Activated naive CD4-positive, alpha-beta T cell treated with anti-CD3 and anti-CD28 coated beads, Interleukin-2, amount 50 U/mL, for 72 hours (primary cell): ENCODE data around the gene SMIM31. TPM values are rescaled to one million over a fixed set of nuclear protein-coding genes. Genes with fewer than 3 reads are reported as not detected.
A peak's percentile ranks its signal among the peaks of the same experiment; 100 is the strongest.

Experiments
- ATAC-seq, 2 donors: fragments of 150-1000 bp; cut with Tn5 transposase; 2 replicates each; pipeline ENCODE4 v1.10.0; 2021; ENCODE audit warnings: mild to moderate bottlenecking in 2 of 2, moderate library complexity in 2 of 2
- DNase-seq, 2 donors: peaks; one replicate each; pipeline ENCODE4 v3.0.0; 2021 to 2022; ENCODE audit warnings: low spot score in 2 of 2
- H3K27ac Mint-ChIP-seq, 2 donors: one replicate each; pipeline ENCODE4 v1.8.0; 2022; ENCODE audit warnings: mild to moderate bottlenecking in 2 of 2, mixed read lengths in 2 of 2
- H3K36me3 Mint-ChIP-seq, 2 donors: one replicate each; pipeline ENCODE4 v1.8.0; 2022; ENCODE audit warnings: mixed read lengths in 2 of 2
- H3K9me3 Mint-ChIP-seq, 2 donors: one replicate each; pipeline ENCODE4 v1.8.0; 2022; ENCODE audit warnings: mixed read lengths in 2 of 2
- total RNA-seq, 2 donors: library from RNA; stranded (reverse); gene quantifications; one replicate each; pipeline ENCODE4 v1.2.3, GENCODE V29; 2022

The SMIM31 gene
- total RNA-seq, 2 donors from 2014 or later: not detected

DNA sequence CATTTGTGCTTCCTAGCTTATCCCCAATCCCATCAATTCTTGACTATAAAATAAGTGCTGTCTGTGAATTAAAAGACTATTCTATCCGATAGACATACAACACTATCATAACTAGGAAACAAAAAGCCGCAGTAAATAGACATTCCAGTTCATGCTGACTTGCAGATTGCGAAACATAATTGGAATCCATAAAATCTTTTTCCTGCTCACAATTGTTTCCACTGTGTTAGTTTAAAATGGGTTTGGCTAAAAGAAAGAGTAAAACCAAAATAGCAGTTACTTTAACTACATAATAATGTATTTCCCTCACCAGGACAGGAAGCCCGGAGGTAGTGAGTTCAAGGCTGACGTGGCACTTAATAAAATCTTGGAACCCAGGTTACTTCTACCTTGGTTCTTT lies 17.2 kb downstream of the SMIM31 start:
- no peaks in the 10 kb centered on the region for H3K36me3 Mint-ChIP-seq
- no peak for ATAC-seq
- H3K27ac Mint-ChIP-seq: no peak overlapping the region
- H3K9me3 Mint-ChIP-seq: no peaks in the 10 kb centered on the region
- DNase-seq: no peak

DNA sequence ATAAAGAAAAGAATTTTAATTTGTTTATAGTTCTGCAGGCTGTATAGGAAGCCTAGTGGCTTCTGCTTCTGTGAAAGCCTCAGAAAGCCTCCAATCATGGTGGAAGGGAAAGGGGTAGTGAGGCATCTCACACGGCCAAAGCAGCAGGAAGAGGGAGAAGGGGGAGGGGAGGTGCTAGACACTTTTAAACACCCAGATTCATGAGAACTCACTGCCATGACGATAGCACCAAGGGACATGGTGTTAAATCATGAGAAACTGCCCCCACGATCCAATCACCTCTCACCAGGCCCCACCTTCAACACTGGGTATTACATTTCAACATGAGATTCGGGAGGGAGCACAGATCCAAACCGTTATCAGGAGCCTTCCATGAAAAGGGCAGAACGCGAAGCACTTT lies 18.1 kb downstream of the SMIM31 start:
- DNase-seq: no peak
- H3K36me3 Mint-ChIP-seq: no peaks in the 10 kb centered on the region
- no peaks in the 10 kb centered on the region for H3K9me3 Mint-ChIP-seq
- ATAC-seq: no peak
- H3K27ac Mint-ChIP-seq: no peak overlapping the region

DNA sequence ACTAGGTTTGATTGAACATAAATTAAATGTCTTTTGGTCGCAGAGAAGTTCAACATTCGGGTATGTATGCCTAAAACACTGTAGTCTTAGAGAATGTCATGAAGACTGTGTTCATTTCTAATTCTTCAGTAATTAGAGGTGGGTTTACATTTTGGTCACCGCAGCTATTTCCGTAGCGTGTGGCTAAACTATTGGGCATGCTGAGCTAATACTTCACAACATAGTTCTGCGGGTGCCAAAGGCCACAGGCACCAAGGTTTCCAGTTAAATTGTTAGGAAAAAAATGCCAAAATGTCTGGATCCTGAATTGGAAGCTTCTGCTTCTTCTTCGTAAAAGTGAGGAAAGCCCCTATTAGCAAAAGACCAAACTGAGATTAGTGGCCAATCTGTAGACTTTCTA lies 25.1 kb downstream of the SMIM31 start:
- H3K9me3 Mint-ChIP-seq: no peaks in the 10 kb centered on the region
- H3K27ac Mint-ChIP-seq: no peak overlapping the region
- H3K36me3 Mint-ChIP-seq: no peaks in the 10 kb centered on the region
- DNase-seq: no peak
- no peak for ATAC-seq

DNA sequence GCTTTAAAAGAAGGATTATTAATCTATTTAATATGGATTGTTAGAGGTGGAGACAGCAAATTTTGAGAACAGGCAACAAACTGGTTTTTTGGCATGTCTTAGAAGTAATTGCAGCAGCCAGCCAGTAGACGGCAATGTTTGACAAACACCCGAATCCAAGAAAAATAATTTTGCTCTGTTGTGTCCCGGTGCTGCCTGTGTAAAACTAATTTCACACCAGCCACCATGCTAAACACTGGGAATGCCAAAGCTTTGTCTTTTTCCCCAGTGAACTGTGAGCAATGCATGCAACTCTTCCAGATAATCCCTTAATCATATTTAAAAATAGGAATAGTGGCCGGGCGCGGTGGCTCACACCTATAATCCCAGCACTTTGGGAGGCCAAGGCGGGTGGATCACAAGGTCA lies 25.9 kb downstream of the SMIM31 start:
- Mint-ChIP-seq H3K9me3 (no peaks in the 10 kb centered on the region), H3K27ac (no peak overlapping the region), H3K36me3 (no peaks in the 10 kb centered on the region)
- DNase-seq (peak in 1 of 2 donors; percentile 8), ATAC-seq (no peak)

DNA sequence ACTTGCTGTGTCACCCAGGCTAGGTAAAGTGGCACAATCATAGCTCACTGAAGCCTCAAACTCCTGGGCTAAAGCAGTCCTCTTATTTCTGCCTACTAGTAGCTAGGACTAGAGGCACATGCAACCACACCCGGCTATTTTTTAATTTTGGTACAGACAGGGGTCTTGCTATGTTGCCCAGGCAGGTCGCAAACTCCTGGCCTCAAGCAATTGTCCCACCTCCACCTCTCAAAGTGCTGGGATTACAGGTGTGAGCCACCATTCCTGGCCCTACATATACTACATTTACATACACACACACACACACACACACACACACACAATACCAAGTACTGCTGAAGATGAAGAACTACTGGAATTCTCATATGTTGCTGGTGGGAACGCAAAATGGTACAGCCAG lies 26.9 kb downstream of the SMIM31 start:
- no peaks in the 10 kb centered on the region for H3K36me3 Mint-ChIP-seq
- DNase-seq (no peak), ATAC-seq (no peak)
- H3K27ac Mint-ChIP-seq: no peak overlapping the region
- H3K9me3 Mint-ChIP-seq: no peaks in the 10 kb centered on the region

DNA sequence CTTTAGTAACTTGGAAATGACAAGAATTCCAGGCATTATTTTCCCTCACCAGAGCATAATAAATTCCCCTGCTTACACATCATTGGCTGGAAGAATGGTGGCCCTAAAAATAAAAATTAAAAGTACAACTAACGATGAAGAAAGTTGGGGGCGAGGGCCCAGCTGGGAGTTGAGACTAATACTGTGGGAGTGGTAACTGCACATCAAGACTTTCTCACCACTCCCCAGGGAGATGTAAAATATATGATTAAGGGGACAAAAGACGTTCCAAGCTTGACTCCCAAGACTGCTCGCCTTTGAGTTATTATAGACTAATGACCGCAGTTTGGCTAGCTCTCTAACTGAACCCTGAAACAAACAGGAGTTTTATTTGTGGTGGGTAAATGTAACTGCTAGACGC lies 30.0 kb downstream of the SMIM31 start:
- DNase-seq (no peak), ATAC-seq (no peak)
- Mint-ChIP-seq H3K9me3 (no peaks in the 10 kb centered on the region), H3K36me3 (no peaks in the 10 kb centered on the region), H3K27ac (no peak overlapping the region)

DNA sequence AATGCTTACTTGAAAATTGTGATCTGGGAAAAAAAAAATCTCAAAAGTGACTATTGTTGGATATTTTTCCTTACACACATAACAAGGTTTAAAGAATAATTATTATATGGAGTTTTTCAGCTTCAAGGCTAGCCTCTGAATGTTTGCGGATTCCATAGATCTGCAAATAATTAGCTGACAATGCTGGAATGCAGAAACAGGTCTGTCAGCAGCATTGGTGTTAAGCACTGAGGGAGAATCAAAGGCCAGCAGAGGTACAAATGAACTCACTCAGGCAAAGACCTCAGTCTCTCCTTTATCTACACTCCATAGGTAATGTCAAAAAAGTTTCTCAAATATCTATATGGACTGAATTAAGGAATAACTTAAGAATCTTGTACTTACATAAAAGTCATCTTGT lies 35.1 kb downstream of the SMIM31 start:
- ATAC-seq: no peak
- no peaks in the 10 kb centered on the region for H3K9me3 Mint-ChIP-seq
- no peak for DNase-seq
- peaks cover 0 to 4% of the 10 kb centered on the region in 2 donors for H3K36me3 Mint-ChIP-seq
- H3K27ac Mint-ChIP-seq: no peak overlapping the region

DNA sequence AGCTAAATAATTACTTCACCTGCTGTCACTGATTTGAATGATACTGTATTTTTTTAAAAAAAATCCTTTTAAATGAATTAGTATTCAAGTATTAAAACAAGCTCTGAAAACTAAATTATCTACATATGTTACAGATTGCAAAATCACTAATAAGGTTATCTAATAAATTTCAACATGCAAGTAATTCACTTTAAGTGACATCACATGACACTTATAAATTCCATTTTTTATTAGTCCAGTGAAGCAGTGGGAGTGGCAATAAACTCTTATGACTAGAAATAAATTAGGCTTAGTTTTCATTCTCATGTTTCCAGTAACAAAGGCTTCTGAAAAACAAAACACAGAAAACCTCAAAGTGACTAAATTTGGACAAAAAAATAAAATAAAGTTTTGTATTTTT lies 36.3 kb downstream of the SMIM31 start:
- no peak overlapping the region for H3K27ac Mint-ChIP-seq
- DNase-seq: no peak
- H3K9me3 Mint-ChIP-seq: no peaks in the 10 kb centered on the region

DNA sequence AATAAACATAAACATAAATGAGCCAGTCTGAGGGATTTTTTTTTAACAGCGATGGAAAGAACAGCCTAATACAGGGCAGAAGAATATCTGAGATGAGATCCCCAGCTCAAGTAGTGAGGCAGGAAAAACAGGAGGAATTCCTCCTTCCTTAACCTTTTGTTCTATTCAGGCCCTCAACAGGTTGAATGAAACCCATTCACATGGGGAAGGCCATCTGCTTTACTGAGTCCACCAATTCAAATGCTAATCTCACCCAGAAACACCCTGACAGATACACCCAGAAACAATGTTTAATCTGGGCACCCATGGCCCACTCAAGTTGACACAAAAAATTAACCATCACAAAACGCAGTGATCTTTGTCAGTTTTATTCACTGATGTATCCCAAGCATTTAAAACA lies 45.5 kb downstream of the SMIM31 start:
- DNase-seq (no peak), ATAC-seq (no peak)
- Mint-ChIP-seq H3K9me3 (no peaks in the 10 kb centered on the region), H3K36me3 (no peaks in the 10 kb centered on the region), H3K27ac (no peak overlapping the region)

More for the DNA sequence above, 36.3 kb downstream of the SMIM31 start:
- ATAC-seq: no peak
- peaks cover 0 to 4% of the 10 kb centered on the region in 2 donors for H3K36me3 Mint-ChIP-seq

DNA sequence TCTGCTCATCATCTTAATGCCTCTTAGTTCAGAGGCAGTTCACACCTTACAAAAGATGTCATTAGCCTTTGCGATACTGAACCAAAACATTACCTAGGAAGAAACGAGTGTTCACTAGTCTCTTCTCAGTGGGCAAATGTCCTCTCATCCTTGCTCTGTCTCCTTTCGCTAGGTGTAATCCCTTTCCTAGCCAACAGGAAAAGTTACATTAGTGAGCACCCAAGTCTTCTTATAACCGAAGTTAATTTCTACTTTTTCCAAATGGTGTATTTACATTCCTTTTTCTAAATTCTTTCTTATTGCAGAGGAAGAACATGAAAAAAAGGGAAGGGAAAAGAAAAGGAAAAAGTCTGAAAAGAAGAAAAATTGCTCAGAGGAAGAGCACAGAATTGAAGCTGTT lies 46.9 kb downstream of the SMIM31 start:
- DNase-seq (no peak), ATAC-seq (no peak)
- H3K36me3 Mint-ChIP-seq: no peaks in the 10 kb centered on the region
- H3K27ac Mint-ChIP-seq: no peak overlapping the region
- H3K9me3 Mint-ChIP-seq: no peaks in the 10 kb centered on the region

DNA sequence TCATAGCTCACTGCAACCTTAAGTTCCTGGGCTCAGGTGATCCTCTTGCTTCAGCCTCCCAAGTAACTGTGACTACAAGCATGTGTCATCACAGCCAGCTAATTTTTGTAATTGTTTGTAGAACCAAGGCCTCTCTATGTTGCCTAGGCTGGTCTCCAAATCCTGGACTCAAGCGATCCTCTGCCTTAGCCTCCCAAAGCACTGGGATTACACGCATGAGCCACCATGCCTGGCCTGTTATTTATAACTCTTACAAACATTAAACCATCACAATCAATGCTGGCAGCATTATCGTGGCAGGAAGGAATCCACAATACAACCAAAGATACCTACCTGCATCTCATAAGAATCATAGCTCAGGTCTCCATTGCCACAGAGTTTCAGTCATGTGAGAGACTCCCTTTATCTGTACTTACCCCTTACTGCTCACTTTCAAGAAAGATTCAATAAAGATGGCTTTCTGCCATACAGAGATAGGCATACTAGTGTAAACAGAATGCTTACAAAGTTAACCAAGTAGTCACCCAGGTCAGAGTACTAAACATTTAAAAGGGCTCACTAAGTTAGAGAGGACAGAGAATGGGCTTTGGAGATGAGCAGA lies 48.5 kb downstream of the SMIM31 start:
- H3K9me3 Mint-ChIP-seq: no peaks in the 10 kb centered on the region
- no peak for ATAC-seq
- no peak for DNase-seq
- no peaks in the 10 kb centered on the region for H3K36me3 Mint-ChIP-seq
- H3K27ac Mint-ChIP-seq: no peak overlapping the region

DNA sequence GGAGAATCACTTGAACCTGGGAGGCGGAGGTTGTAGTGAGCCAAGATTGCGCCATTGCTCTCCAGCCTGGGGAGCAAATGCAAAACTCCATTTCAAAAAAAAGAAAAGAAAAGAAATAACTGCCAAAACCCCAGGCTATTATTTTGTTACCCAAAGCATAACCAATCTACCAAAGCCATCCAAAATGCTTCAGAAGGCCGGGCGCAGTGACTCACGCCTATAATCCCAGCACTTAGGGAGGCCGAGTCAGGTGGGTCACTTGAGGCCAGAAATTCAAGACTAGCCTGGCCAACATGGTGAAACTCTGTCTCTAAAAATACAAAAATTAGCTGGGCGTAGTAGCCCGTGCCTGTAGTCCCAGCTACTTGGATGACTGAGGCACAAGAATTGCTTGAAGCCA lies 49.8 kb downstream of the SMIM31 start:
- Mint-ChIP-seq H3K36me3 (no peaks in the 10 kb centered on the region), H3K27ac (no peak overlapping the region), H3K9me3 (no peaks in the 10 kb centered on the region)
- DNase-seq (no peak), ATAC-seq (no peak)

DNA sequence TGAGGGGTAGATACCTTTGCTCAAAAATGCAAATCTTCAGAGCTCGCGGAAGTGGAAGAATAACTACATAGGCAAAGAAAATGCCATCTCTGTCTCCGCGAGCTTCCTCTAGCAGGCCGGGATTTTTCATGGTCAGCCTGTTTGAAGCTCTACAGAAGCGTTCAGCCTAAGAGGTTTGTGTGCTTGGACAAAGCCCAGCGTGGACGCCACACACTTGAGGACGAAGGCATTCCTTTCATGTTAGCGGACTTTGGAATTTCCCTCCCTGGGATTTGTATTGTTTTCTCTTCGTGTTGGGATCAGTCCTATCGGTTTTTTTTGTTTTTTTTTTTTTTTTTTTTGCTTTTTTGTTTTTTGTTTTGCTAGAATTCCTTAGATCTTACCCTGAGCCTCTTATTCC lies 53.7 kb downstream of the SMIM31 start:
- Mint-ChIP-seq H3K9me3 (no peaks in the 10 kb centered on the region), H3K27ac (no peak overlapping the region), H3K36me3 (no peaks in the 10 kb centered on the region)
- no peak for DNase-seq
- ATAC-seq: no peak

DNA sequence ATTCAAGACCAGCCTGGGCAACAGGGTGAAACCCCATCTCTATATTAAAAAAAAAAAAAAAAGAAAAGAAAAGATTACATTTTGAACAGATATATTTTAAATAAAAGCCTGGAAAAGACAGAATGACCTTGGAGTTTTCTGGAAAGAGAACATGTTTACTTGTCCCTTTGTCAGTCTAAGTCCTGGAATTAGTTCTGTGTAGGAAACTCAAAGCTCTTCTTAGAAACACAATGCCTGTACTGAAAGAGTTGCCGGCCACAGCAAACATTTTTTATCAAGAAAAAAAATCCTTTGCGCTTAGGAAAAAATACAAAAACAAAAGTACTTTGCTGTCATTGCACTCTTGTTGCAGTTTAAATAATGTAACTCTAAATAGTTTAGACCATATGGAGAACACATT lies 59.6 kb downstream of the SMIM31 start:
- H3K27ac Mint-ChIP-seq: no peak overlapping the region
- no peak for ATAC-seq
- DNase-seq: no peak
- no peaks in the 10 kb centered on the region for H3K9me3 Mint-ChIP-seq
- H3K36me3 Mint-ChIP-seq: no peaks in the 10 kb centered on the region

DNA sequence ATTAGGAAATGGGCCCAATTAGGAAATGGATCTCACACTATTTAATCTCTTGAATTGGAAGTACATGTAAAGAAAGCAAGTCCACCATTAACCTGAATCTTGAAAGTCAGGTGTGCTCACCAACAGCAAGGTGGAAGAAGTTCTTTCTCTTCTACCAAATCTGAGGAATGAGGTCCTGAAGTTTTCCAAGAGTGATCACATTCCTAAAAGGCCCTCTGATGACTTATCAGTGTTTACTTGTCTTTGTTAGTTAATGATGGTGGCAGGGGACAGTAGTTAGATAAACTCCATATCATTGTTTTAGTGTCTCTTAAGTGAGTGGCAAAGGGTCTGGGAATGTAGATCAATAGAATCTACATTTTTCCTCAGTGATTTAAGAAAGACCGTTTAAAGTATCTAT lies 61.8 kb downstream of the SMIM31 start:
- no peaks in the 10 kb centered on the region for H3K36me3 Mint-ChIP-seq
- H3K9me3 Mint-ChIP-seq: no peaks in the 10 kb centered on the region
- ATAC-seq (no peak), DNase-seq (no peak)
- H3K27ac Mint-ChIP-seq: no peak overlapping the region

DNA sequence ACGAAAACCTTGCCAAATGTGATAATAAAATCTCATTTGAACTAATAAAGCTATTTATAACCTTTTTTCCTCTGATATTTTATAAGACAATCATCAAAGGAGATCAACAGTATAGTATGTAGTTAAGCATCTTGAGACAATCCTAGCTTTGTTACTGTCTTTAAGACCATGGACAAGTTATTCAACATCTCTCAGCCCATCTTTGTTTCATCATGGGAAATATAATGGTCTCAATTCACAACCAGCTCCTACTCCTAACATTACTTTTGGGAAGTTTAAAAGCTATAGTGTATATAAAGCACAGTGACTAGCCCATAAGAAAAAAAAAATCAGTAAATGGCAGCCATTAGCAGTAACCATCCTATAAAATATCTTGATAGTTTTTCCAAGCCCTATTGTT lies 65.4 kb downstream of the SMIM31 start:
- Mint-ChIP-seq H3K36me3 (no peaks in the 10 kb centered on the region), H3K9me3 (no peaks in the 10 kb centered on the region), H3K27ac (no peak overlapping the region)
- ATAC-seq: no peak
- no peak for DNase-seq

DNA sequence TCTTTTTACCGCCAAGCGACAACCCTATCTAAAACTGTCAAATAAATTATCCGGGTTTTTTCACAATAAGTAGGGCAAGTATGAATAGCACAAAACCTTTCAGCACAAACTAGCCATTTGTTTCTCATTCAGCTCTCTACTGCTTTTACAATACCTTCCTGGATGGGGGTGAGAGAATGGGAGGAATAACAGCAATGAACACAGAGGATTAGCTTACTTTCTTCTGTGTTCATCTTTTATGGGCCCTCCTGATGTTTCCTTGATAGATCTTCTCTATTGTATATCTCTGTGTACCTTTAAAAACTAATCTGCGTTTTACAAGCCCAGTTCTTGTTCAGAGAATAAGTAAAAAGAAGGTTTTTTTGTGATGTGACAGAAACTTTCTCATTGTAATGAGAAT lies 67.8 kb downstream of the SMIM31 start:
- Mint-ChIP-seq H3K36me3 (no peaks in the 10 kb centered on the region), H3K9me3 (no peaks in the 10 kb centered on the region), H3K27ac (no peak overlapping the region)
- ATAC-seq (no peak), DNase-seq (no peak)

DNA sequence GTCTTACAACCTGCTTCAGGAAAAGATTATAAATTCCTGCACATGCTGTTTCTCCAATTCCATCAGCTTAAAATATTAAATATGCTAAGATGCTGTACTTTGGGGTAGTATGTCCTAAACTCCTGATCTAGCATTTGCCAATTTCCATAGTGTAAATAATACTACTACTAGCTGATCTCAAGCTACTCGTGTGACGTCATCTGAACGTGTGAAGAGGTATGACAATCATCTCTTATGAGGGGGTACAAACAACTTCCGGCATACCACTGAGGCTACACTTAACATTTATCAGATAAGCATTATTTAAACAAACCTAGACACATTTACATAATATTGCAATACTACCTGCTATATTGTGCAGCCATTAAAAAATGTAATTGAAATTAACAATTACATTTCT lies 70.7 kb downstream of the SMIM31 start:
- H3K36me3 Mint-ChIP-seq: no peaks in the 10 kb centered on the region
- H3K27ac Mint-ChIP-seq: no peak overlapping the region
- no peaks in the 10 kb centered on the region for H3K9me3 Mint-ChIP-seq
- DNase-seq (no peak), ATAC-seq (no peak)

DNA sequence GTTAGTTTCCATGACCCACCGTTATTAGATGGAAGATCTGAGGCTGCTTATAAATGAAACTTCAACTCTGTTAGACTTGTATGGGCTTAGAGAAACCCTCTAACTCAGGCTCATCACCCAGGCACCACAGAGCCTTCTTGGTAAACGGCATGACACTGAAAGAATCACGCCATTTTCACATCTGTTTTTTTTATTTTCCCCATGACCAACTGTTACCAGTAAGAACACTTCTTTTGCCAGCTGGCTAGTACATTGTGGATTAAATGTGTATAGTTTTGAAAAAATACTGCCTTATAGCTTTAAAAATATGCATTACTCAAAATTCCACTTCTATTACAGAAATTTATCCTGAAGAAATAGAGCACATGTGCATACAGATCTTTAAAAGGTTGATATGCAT lies 75.0 kb downstream of the SMIM31 start:
- ATAC-seq (no peak), DNase-seq (no peak)
- Mint-ChIP-seq H3K36me3 (no peaks in the 10 kb centered on the region), H3K9me3 (no peaks in the 10 kb centered on the region), H3K27ac (no peak overlapping the region)
